NCI-H2171 treated with DMSO at 0.1 percent for 48 hours (cell line): ENCODE measurements around the gene GIMAP4.
A peak's percentile ranks its signal among the peaks of the same experiment; 100 is the strongest.
"Not testable (repeated sequence)": the region's sequence is repeated elsewhere in the genome, so short reads cannot be mapped to it uniquely, and the experiment has no call there.

Experiments
- DNase-seq: peaks from one replicate; lab custom pipeline; 2025; lab: John Stamatoyannopoulos, UW

GIMAP4 gene

DNA sequence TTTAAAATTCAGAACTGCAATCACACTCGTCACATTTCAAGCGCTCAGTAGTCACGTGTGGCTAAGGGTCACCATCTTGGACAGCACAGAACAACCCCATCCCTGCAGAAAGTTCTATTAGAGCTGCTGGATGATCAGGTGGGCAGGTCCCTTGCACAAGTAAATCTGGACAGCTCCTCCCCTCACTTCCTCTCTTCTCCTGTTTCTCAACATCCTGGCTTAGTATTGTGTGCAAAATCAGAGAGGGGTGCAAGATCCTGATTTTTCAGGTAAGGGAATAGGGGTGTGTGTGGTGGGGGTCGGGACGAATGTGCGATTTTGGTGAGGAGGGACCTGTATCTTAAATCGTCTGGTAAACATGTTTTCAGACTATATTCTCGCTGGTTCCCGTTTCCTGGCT is at the start of gene GIMAP4:
Gene GIMAP4 (plus strand): TSS at position 222 of the 400 bp plus-strand sequence. CDS start 2,512 bp downstream, outside the sequence.
- DNase-seq = no peak

DNA sequence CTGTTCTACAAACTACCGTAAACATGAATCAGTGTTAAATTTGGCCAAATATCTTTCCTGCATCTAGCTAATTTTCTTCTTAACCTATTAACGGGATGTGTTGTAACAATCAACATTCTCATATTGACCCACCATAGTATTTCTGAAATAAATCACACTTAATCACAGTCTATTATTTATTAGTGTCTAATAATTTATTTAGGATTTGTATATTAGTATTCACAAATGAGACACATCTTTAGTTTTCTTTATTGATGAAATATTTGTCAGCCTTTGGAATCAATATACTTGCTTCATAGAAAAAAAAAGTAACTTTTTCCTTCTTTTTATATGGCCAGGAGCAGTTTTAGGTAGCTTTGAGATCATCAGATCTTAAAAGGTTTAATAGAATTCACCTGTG is 47.9 kb upstream of the GIMAP4 start:
- no peak for DNase-seq

DNA sequence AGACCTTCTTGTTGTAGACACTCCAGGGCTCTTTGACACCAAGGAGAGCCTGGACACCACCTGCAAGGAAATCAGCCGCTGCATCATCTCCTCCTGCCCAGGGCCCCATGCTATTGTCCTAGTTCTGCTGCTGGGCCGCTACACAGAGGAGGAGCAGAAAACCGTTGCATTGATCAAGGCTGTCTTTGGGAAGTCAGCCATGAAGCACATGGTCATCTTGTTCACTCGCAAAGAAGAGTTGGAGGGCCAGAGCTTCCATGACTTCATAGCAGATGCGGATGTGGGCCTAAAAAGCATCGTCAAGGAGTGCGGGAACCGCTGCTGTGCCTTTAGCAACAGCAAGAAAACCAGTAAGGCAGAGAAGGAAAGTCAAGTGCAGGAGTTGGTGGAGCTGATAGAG is 47.0 kb upstream of the GIMAP4 start:
- no peak for DNase-seq

DNA sequence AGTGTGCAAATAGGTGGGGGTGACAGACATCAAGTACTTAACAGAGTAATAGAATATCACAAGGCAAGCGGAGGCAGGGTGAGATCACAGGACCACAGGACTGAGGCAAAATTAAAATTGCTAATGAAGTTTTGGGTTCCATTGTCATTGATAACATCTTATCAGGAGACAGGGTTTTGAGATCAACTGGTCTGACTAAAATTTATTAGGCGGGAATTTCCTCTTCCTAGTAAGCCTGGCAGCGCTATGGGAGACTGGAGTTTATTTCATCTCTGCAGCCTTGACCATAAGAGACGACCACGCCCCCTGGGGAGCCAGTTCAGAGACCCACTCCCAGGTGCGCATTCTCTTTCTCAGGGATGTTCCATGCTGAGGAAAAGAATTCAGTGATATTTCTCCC is 44.3 kb upstream of the GIMAP4 start:
- DNase-seq = not testable (repeated sequence)

DNA sequence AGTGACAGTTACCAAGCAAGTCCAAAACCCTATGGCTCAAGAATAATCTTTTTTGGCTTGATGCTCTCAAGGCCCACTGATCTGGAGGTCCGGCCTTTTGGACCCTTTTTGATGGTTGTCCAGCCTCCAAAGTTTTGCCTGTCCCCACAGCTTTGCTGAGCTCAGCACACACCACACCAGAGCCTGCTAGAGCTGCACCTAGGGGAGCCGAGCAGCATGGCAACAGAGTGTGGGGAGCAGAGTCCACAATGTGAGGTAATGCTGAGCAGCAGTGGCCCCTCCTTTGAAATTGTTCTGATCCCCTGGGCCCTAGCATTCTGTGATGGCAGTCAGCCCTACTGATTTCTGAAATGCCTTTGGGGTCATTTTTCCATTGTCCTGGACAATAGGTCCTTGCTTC is 43.2 kb upstream of the GIMAP4 start:
- no peak for DNase-seq

DNA sequence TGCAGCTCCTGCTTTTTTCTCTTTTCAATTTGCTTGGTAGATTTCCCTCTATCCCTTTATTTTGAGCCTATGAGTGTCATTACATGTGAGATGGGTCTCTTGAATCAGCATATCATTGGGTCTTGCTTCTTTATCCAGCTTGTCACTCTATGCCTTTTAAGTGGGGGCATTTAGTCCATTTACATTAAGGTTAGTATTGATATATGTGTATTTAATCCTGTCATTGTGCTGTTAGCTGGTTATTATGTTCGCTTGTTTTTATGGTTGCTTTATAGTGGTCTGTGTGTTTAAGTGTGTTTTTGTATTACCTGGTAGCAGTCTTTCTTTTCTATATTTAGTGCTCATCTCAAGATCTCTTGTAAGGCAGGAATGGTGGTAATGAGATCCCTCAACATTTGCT is 35.5 kb upstream of the GIMAP4 start:
- peak; percentile 2 for DNase-seq

DNA sequence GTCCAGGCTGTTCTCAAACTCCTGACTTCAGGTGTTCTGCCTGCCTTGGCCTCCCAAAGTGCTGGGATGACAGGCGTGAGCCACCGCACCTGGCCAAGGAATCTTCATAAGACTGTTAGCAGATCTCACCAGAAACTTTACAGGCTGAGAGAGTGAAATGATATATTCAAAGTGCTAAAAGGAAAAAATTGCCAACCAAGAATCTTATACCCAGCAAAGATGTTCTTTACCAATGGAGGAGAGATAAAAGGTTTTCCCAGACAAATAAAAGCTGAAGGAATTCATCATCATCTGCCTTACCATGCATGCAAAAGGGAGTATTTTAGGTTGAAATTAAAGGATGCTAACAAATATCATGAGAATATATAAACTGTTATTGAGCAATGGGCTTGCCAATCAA is 28.9 kb upstream of the GIMAP4 start:
- no peak for DNase-seq

DNA sequence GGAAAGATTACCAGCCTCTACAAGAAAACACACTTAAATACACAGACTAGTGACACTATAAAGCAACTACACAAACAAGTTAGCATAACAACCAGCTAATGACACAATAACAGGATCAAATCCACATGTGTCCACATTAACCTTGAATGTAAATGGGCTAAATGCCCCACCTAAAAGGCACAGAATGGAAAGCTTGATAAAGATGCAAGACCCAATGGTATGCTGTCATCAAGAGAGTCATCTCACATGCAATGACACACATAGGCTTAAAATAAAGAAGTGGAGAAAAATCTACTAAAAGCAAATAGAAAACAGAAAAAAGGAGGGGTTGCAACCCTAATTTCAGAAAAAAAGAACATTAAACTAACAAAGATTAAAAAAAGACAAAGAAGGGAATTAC is 14.0 kb upstream of the GIMAP4 start:
- no peak for DNase-seq

DNA sequence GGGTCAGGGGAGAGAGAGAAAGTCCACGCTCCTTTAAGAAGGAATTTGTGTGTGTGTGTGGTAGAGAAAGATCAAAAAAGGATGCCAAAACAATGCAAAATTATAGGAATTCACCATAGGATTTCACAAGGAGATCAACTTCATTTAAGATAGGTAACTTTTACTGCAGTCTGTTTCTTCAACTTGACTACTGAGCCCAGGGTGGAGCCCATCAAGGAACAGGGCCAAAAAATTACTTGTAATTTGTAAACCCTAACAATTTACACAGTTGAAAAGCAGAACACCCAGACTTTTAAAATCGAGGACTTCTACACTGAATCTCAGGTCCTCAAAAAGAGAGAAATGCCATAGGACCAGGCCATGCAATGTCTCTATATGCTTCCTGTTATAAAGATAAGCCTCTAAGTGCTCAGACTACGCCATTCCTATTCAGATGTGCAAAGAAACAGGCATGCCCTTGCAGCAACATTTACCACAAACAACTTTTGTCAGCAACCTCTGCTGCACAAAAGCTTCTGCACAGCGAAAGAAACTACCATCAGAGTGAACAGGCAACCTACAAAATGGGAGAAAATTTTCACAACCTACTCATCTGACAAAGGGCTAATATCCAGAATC is 10.6 kb upstream of the GIMAP4 start:
- DNase-seq = no peak

DNA sequence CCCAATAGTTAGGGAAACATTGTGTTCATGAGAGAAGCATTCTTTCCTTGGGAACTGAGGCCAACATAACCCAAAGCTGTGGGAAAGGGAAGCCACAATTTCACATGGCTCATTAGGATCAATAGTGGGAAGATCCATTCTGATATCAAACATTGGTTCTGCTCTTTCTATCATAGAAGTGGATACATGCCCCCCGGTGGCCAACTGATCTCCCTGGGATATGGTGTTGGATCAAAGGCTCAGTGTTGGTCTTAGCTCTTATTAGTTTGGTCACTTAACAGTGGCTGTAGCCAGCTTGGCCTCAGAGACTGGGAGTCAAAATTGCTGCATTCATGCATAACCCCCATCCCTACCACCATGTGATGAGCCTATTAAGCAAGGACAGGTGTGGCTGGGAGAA is 6.7 kb upstream of the GIMAP4 start:
- DNase-seq = no peak

DNA sequence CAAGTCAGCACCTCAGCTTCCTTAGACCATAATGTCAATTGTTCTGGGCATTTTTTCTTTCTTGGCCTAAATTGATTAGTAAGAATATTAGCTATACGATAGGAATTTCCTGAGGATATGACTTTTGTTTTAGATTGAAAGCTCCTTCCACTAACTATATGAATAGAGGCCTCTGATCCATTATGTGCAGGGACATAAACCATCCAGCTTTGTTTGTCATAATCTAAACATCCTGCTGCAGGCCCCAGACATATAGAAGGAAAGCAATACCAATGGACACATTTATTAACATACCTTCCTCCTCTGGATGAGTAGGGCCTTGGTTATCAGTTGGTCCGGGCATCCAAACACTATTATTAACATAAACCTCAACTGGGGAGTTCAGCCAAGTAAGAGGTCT is 4.3 kb upstream of the GIMAP4 start:
- no peak for DNase-seq

DNA sequence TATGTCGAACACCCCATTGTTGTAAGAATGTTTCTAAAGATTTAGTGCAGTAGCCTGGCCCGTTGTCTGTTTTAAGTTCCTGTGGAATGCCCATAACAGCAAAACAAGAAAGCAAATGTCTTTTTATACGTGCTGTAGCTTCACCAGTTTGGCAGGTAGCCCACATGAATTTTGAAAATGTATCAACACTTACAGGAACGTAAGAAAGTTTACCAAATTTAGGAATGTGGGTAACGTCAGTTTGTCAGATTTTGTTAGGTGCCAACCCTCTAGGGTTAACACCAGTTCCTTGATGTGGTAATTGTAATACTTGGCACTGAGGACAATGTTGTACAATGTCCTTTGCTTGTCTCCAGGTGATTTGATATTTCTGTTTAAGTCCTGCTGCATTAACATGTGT is 3.2 kb upstream of the GIMAP4 start:
- DNase-seq = no peak

DNA sequence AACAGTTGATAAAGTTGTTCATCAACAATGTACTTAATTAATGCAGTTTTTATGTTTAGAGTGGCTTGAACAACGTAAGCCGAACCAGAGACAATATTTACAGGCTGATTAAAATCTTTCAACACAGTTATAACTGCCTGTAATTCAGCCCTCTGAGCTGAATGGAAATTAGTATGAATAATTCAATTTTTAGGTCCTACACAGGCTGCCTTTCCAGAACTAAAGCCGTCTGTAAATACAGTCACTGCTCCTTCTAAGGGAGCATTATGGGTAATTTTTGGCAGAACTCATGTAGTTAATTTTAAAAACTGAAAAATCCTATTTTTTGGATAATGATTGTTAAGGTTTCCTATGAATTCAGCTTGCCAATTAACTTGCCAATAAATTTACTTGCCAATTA is 2.6 kb upstream of the GIMAP4 start:
- DNase-seq = no peak

DNA sequence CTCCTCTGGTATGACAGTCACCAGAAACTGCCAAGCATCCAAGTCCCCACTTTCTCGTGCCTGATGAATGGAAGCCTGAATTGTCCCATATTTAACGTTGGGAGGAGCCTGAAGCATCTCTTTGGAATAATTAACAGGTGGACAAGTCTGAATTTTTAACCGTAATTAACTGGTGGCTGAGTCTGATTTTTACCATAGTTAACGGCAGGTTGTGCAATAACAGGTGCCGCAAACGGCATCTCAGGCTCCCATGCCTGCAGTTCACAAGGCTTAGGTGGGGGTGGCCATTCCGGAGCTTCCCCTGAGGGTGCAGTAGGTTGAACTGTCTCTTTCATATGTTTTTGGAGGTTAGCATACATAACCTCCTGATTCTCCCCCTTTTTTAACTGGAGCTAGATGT is 2.0 kb upstream of the GIMAP4 start:
- DNase-seq = no peak

DNA sequence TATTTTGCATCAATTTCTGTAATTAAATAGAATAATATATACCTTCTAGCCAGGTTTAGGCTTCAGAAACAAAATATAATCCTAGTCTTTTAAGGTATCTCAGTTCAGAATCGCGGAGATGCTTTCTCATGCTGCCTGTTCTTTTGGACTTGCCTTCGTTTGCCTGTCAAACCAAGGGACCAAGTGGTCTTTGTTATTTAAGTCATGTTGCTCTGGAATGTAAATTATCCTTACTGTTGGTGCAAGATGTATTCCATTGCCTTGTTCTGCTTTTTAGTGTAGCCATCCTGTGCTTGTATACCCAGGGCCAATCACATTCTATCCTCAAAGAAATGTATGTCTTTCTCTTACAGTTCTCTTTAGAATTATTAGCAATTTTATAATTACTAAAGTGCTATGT is 1.1 kb upstream of the GIMAP4 start:
- no peak for DNase-seq

DNA sequence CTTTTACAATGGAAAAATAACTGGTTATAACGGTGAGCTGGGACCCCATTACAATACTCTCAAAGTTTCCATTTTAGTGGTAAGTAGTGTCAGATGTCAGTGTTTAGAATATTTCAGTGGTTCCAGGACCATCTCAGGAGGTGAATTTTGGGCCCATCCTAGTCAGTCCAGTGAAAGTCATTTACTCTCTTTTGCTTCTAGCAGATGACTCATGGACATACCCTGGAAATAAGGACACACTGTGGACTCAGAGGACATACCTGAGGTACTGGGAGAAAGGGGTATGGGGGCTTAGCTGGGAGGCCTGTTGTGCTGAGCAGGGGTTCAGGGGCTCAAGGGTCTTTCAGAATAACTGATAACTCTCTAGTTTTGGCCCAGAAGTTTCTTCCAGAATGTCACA is 618 bp upstream of the GIMAP4 start:
- no peak for DNase-seq

DNA sequence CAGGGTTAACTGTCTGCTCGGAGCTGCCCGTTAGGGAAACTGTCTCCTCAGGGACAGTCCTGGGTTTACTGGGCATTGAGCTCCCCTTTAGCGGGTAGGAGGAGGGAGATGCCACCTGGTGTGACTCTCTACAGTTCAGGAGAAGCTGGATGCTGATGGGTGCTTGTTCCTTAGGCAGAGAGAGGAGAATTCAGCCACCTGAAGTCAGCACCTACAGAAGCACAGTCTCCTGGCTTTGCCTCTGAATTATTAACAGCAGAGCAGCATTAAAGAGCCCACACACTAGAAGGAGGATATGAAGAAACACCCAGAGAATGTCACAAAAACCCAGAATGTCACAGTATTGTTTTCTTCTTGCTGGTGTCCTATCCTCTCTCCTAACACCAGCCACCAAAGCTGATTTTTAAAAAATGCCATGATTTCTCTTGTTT is 696 bp downstream of the GIMAP4 start:
- DNase-seq = no peak

DNA sequence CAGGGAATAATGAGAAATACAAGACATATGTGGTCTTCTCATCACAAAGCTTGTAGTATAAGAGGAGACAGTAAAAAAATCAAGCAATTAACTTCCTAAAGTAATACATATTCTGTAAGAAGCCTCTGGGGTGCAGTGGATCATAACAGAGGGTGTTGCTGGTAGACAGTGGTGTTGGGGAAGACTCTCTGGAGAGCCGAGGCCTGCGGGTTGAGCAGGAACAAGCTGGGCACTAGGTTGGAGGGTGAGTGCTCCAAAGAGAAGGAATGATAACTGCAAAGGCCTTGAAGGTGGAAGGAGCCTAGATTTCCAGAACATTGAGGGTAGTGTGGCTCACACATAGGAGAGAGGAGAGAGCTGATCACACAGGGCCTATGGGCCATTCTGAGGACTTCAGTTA is 1.5 kb downstream of the GIMAP4 start:
- DNase-seq = no peak

DNA sequence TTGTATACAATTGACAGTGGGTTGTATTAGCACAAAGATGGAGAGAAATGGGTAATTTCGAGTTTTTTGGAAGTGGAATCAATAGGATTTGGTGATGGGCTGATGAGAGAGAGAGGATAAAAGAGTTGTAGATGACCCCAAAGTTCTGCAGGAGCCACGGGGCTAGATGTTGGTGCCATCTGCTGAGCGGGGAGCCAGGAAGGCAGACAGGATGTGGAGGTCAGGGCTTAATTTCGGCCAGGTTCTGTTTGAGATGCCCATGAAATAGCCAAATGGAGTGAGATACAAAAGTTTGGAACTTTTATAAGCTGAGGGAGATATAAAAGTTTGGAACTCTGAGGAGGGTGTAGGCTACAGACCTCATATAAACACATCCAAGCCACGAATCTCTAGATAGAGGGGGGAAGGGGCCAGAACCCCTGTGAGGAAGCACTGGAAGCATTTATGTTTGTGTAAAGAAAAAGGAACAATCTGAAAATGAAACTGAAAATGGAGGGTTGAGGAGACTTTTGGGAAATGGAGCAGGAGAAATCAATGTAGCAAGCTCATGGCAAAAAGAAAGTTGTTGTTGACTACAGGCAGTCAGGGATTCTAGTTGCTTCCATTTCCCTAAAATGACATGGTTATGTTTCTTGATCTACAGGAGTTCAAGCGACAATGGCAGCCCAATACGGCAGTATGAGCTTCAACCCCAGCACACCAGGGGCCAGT is 2.2 kb downstream of the GIMAP4 start:
- no peak for DNase-seq

DNA sequence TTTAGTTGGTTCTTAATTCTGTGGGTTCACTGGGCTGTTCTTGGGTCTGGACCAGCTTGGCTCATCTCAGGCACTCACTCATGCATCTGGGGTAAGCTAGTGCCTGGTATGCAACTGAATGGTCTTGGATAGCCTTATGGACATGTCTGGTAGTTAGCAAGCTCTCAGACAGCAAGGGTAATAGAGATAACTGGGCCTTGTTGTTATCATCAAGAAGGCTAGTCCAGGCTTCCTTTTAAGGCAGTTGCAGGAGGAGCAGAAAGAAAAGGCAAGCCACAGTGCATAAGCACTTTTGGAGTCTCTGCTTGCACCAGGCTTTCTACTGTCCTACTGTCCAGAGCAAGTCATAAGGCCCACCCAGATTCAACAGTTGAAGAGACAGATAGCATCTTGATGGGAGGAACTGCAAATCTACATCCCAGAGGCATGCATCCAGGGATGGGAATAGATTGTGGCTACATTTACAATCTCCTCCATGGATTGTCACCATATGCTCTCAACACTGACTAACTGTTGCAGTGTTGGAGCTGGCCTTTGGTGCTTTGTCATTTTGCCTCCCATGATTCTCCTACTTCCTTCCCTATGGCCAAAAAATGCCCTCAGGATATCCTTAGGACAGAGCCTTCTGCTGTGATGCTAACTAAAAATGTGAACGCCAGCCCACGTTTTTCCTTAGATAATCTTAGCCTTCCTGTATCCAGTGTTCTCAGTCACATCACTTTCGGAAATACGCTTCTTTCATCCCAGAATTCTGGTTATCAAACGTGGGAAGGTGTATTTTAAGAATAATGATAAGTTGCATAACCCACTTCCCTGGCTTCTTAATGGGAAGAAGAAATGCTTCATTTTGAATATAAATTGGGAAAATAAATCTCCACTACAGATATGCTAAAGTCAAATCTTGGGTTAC is 3.6 kb downstream of the GIMAP4 start:
- no peak for DNase-seq

DNA sequence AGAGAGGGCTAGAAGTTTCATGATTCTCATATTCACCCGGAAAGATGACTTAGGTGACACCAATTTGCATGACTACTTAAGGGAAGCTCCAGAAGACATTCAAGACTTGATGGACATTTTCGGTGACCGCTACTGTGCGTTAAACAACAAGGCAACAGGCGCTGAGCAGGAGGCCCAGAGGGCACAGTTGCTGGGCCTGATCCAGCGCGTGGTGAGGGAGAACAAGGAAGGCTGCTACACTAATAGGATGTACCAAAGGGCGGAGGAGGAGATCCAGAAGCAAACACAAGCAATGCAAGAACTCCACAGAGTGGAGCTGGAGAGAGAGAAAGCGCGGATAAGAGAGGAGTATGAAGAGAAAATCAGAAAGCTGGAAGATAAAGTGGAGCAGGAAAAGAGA is 5.3 kb downstream of the GIMAP4 start:
- no peak for DNase-seq

DNA sequence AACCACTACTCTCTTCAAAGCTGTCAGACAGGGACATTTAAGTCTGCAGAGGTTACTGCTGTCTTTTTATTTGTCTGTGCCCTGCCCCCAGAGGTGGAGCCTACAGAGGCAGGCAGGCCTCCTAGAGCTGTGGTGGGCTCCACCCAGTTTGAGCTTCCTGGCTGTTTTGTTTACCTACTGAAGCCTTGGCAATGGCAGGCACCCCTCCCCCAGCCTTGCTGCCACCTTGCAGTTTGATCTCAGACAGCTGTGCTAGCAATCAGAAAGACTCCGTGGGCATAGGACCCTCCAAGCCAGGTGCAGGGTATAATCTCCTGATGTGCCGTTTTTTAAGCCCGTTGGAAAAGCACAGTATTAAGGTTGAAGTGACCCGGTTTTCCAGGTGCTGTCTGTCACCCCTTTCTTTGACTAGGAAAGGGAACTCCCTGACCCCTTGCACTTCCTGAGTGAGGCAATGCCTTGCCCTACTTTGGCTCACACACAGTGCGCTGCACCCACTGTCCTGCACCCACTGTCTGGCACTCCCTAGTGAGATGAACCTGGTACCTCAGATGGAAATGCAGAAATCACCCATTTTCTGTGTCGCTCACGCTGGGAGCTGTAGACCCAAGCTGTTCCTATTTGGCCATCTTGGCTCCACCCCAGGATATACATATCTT is 12.9 kb downstream of the GIMAP4 start:
- not testable (repeated sequence) for DNase-seq
